ENCODE data around the gene DNAH8.

Gene DNAH8

DNA sequence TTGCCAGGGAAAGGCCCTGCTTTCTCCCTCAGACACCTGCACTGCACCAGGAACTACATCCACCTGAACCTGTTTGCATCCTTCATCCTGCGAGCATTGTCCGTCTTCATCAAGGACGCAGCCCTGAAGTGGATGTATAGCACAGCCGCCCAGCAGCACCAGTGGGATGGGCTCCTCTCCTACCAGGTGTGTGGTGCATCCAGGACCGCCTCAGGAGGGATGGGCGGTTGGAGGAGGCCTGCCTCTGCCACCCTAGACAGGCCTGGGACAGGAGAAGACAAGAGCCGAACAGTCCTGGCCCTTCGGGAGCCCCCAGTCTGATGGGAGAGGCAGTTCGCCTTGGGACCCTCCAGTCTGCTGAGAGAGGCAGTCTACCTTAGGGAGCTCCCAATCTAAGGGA is 357.7 kb downstream of the DNAH8 start:
- peaks cover 31% of the 10 kb centered on the region for H3K27me3 ChIP-seq (replicated peaks; ENCODE audit: control insufficient read depth, insufficient read depth, low read length)
- H3K4me1 ChIP-seq (ENCODE audit: control insufficient read depth, insufficient read depth, low read length): no peaks in the 10 kb centered on the region
- no peak for DNase-seq (ENCODE audit: low read depth)
- H3K9ac ChIP-seq (ENCODE audit: low read length): no peak overlapping the region
- no peaks in the 10 kb centered on the region for H3K36me3 ChIP-seq (ENCODE audit: control insufficient read depth, insufficient read depth, low read length, severe bottlenecking)
- no peak overlapping the region for H3K4me3 ChIP-seq (ENCODE audit: low read length)
- peaks cover 9% of the 10 kb centered on the region for H3K9me3 ChIP-seq (ENCODE audit: control insufficient read depth, low read length)

DNA sequence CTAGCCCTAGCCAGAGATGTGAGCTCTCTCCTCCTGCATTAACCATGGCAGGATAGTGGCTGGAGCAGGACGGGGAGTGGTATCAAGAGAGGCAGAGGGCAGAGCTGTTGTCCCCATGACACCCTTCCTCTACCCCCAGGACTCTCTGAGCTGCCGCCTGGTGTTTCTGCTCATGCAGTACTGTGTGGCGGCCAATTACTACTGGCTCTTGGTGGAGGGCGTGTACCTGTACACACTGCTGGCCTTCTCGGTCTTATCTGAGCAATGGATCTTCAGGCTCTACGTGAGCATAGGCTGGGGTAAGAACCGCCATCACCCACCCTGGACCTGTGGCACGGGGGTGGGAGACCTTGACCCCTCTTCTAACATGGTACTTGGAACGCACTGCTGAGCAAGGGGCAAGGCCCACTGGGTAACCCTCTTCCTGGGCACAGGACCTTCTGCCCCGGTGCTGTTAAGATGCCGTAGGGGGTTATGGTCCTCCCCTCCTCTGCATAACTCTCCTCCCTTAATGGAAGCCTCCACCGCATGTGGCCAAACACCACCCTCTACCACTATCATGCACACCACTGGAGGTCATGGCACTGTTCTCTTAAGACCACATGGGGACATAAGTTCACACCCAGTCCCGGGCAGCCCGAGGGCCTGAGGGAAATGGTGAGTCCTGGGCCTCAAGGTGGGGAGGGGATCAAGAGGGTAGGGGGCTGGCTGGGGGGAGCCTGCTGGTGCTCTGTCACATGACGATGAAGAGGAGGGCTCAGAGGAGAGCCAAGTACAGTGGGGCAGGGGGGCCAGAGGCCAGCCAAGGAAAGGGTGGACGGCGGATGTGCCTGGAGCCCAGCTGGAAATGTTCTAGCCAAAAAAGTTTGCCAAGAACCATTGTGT is 358.6 kb downstream of the DNAH8 start:
- peaks cover 9% of the 10 kb centered on the region for H3K9me3 ChIP-seq (ENCODE audit: control insufficient read depth, low read length)
- no peak overlapping the region for H3K9ac ChIP-seq (ENCODE audit: low read length)
- no peaks in the 10 kb centered on the region for H3K4me1 ChIP-seq (ENCODE audit: control insufficient read depth, insufficient read depth, low read length)
- DNase-seq (ENCODE audit: low read depth): no peak
- no peak overlapping the region for H3K4me3 ChIP-seq (ENCODE audit: low read length)
- H3K27me3 ChIP-seq (replicated peaks; ENCODE audit: control insufficient read depth, insufficient read depth, low read length): peaks cover 27% of the 10 kb centered on the region
- no peaks in the 10 kb centered on the region for H3K36me3 ChIP-seq (ENCODE audit: control insufficient read depth, insufficient read depth, low read length, severe bottlenecking)

DNA sequence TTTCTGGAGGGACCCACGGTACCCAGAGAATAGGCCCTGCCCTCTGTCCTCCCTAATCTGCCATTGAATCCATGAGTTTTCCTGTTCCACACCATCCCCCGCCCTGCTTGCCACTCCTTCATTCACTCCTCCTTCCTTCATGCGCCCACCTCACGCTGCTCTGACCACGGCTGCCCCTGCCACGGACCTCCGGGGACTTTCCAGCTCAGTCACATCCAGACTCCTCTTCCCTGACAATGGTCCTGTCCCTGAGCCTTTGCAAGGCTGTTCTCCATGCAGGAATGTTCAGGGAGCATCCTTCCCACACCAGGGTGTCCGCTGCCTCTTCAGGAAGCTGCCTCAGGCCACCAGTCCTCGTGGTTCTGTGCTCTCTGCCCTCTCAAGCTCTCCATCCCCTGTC is 359.4 kb downstream of the DNAH8 start:
- H3K36me3 ChIP-seq (ENCODE audit: control insufficient read depth, insufficient read depth, low read length, severe bottlenecking): no peaks in the 10 kb centered on the region
- no peak for DNase-seq (ENCODE audit: low read depth)
- H3K9ac ChIP-seq (ENCODE audit: low read length): no peak overlapping the region
- peaks cover 9% of the 10 kb centered on the region for H3K9me3 ChIP-seq (ENCODE audit: control insufficient read depth, low read length)
- H3K4me3 ChIP-seq (ENCODE audit: low read length): no peak overlapping the region
- peaks cover 33% of the 10 kb centered on the region for H3K27me3 ChIP-seq (replicated peaks; ENCODE audit: control insufficient read depth, insufficient read depth, low read length)
- no peaks in the 10 kb centered on the region for H3K4me1 ChIP-seq (ENCODE audit: control insufficient read depth, insufficient read depth, low read length)

DNA sequence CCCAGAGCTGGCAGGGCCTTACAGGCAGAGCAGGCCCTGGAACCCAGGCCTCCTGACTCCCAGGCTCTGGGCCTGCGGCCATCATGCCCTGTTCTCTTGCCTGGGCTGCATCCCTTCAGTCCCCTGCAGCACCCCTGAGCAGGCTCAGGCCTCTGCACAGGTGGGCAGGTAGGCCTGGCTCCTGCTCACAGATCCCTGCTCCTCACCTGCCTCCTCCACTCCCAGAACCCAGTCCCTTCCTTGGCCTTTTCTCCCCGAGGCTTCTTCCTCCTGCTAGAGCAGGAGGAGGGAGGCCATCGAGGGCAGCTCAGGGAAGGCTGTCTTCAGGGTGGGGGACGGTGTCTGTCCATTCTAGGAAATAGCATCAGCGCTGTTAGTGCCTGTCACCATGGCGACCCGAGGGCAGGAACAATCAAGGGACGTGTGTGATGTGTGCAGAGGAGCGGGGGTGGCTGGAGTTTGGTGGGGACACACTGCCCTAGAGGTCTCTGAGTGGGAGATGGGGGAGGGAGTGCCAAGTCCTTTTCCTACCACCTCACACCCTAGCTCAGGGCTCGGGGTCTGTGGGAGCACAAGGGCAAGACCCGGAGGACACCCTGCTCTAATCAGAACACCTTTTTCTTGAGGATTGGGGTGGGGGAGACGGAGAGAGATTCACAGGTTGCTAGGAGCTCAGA is 360.0 kb downstream of the DNAH8 start:
- H3K4me1 ChIP-seq (ENCODE audit: control insufficient read depth, insufficient read depth, low read length): no peaks in the 10 kb centered on the region
- peaks cover 4% of the 10 kb centered on the region for H3K9me3 ChIP-seq (ENCODE audit: control insufficient read depth, low read length)
- H3K9ac ChIP-seq (ENCODE audit: low read length): no peak overlapping the region
- H3K36me3 ChIP-seq (ENCODE audit: control insufficient read depth, insufficient read depth, low read length, severe bottlenecking): no peaks in the 10 kb centered on the region
- peaks cover 28% of the 10 kb centered on the region for H3K27me3 ChIP-seq (replicated peaks; ENCODE audit: control insufficient read depth, insufficient read depth, low read length)
- H3K4me3 ChIP-seq (ENCODE audit: low read length): no peak overlapping the region
- DNase-seq (ENCODE audit: low read depth): no peak

DNA sequence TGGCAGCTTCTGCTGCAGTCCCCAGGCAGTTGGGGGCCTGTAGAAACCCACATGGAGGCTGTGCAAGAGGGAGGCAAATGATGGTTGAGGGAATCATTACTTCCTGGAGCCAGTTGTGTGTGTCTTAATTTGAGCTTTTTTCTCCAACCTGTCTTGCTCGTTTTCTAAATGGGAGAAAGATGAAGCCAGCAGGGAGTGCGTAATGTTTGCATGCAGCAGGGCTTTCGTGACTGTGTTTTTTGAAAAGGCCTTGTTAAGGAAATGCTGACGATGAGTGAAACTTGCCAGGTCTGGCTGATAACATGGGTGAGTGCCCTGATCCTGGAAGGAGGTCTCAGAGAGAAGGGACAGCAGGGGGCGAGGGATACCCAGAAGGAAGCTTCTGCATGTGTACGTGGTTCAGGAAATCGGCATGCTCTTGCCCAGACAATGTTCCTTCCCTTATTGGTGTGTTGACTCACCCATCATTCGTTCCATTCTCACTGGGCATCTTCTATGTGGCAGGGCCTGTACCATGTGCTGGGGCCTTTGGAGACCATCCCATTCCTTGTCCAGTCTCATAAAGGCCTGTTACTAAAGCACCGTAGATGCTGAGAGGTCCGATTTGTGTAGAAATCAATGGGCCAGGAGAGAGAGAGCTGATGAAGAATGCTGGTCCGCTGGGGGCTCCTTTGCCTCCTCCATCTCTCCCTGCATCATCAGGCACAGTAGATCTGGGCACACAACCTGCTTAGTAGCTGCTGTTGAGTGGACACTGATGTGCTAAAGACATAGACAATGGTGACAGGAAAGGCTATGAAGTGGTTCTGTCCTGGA is 360.9 kb downstream of the DNAH8 start:
- Histone ChIP-seq H3K36me3 (ENCODE audit: control insufficient read depth, insufficient read depth, low read length, severe bottlenecking) (no peaks in the 10 kb centered on the region), H3K4me3 (ENCODE audit: low read length) (no peak overlapping the region), H3K9me3 (ENCODE audit: control insufficient read depth, low read length) (no peaks in the 10 kb centered on the region), H3K9ac (ENCODE audit: low read length) (no peak overlapping the region), H3K4me1 (ENCODE audit: control insufficient read depth, insufficient read depth, low read length) (no peaks in the 10 kb centered on the region), H3K27me3 (replicated peaks; ENCODE audit: control insufficient read depth, insufficient read depth, low read length) (peaks cover 36% of the 10 kb centered on the region)
- no peak for DNase-seq (ENCODE audit: low read depth)

DNA sequence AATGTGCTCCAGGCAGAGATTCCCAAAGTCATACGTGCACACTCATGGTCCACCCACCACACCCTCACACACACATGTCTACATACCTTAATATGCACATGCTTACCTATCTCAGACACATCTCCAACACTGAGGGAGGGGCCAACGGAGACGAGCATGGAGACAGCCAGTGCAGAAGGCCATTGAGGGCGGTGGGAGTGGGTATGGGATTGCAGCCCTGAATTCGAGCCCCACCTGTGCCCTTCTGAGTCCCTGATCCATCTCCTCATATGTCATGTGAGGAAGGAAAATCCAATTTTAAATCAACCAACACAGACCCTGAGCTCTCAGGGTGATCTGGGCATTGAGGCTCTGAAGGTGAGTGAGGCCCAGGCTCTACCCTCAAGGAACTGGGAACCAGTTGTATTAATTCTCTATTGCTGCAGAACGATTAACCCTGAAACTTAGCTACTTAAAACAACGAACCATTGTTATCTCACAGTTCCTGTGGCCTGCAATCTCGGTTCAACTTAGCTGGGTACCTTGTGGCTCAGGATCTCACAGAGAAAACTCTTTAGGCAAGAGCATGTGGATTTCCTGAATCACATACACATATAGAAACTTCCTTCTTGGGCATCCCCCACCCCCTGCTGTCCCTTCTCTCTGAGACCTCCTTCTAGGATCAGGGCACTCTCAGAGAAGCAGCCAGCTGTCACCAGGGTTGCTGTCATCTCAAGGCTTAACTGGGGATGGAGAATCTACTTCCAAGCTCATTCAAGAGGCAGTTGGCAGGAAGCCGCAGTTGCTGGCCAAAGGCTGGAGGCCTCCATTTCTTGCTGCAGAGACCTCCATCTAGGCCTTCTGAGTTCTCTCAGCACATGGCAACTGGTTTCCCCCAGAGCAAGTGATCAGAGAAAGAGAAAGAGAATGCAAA is 361.8 kb downstream of the DNAH8 start:
- Histone ChIP-seq H3K9me3 (ENCODE audit: control insufficient read depth, low read length) (no peaks in the 10 kb centered on the region), H3K4me1 (ENCODE audit: control insufficient read depth, insufficient read depth, low read length) (no peaks in the 10 kb centered on the region), H3K4me3 (ENCODE audit: low read length) (no peak overlapping the region), H3K27me3 (replicated peaks; ENCODE audit: control insufficient read depth, insufficient read depth, low read length) (peaks cover 36% of the 10 kb centered on the region), H3K9ac (ENCODE audit: low read length) (no peak overlapping the region), H3K36me3 (ENCODE audit: control insufficient read depth, insufficient read depth, low read length, severe bottlenecking) (no peaks in the 10 kb centered on the region)
- DNase-seq (ENCODE audit: low read depth): no peak

DNA sequence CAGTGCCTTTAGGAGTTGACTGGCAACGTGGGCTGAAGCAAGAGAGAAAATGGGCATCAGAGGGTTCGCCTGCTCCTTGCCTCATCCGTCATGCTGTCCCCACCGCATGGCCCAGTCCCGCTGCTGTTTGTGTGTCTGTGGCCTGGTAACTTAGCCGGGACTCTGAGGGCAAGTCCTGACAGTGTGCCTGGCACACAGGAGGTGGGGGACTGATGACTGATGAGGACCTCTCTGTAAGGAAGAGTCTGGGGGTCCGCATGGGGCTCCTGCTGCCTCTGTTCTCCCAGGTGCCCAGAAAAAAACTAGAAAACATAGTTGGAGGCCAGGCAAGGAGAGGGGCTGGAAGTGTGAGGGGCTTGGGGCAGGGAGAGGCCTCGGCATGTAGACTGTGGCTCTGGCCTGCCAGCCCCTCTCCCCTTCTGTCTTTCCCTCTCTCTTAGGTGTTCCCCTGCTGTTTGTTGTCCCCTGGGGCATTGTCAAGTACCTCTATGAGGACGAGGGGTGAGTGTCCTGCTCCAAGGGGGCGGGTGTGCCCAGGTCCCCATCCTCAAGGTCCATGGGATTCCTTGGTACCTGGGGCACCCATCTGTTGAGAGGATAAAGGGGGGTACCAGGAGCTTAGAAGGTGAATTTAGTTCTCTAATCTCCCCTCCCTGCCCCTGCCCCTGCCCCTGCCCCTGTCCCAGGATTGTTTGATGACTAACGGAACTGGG is 362.9 kb downstream of the DNAH8 start:
- no peak overlapping the region for H3K4me3 ChIP-seq (ENCODE audit: low read length)
- no peaks in the 10 kb centered on the region for H3K9me3 ChIP-seq (ENCODE audit: control insufficient read depth, low read length)
- no peaks in the 10 kb centered on the region for H3K4me1 ChIP-seq (ENCODE audit: control insufficient read depth, insufficient read depth, low read length)
- peaks cover 33% of the 10 kb centered on the region for H3K27me3 ChIP-seq (replicated peaks; ENCODE audit: control insufficient read depth, insufficient read depth, low read length)
- H3K9ac ChIP-seq (ENCODE audit: low read length): no peak overlapping the region
- no peak for DNase-seq (ENCODE audit: low read depth)
- no peaks in the 10 kb centered on the region for H3K36me3 ChIP-seq (ENCODE audit: control insufficient read depth, insufficient read depth, low read length, severe bottlenecking)

DNA sequence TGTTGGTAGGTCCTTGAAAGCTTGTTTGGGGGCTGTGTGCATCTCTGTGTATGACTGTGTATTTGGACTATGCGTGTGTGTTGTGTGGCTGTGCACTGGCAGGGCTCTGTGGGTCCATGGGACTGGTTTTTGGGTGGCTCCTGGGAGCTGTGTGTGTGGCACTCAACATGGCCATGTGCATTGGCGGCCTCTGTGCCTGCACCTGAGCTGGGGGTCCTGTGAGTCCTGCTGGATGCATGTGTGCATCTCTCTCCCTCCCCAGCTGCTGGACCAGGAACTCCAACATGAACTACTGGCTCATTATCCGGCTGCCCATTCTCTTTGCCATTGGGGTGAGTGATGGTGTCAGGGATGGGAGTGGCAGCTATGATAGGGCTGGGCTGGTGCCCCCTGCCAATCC is 363.6 kb downstream of the DNAH8 start:
- Histone ChIP-seq H3K27me3 (replicated peaks; ENCODE audit: control insufficient read depth, insufficient read depth, low read length) (peaks cover 40% of the 10 kb centered on the region), H3K4me1 (ENCODE audit: control insufficient read depth, insufficient read depth, low read length) (no peaks in the 10 kb centered on the region), H3K9ac (ENCODE audit: low read length) (no peak overlapping the region), H3K9me3 (ENCODE audit: control insufficient read depth, low read length) (no peaks in the 10 kb centered on the region), H3K4me3 (ENCODE audit: low read length) (no peak overlapping the region), H3K36me3 (ENCODE audit: control insufficient read depth, insufficient read depth, low read length, severe bottlenecking) (no peaks in the 10 kb centered on the region)
- DNase-seq (ENCODE audit: low read depth): no peak

DNA sequence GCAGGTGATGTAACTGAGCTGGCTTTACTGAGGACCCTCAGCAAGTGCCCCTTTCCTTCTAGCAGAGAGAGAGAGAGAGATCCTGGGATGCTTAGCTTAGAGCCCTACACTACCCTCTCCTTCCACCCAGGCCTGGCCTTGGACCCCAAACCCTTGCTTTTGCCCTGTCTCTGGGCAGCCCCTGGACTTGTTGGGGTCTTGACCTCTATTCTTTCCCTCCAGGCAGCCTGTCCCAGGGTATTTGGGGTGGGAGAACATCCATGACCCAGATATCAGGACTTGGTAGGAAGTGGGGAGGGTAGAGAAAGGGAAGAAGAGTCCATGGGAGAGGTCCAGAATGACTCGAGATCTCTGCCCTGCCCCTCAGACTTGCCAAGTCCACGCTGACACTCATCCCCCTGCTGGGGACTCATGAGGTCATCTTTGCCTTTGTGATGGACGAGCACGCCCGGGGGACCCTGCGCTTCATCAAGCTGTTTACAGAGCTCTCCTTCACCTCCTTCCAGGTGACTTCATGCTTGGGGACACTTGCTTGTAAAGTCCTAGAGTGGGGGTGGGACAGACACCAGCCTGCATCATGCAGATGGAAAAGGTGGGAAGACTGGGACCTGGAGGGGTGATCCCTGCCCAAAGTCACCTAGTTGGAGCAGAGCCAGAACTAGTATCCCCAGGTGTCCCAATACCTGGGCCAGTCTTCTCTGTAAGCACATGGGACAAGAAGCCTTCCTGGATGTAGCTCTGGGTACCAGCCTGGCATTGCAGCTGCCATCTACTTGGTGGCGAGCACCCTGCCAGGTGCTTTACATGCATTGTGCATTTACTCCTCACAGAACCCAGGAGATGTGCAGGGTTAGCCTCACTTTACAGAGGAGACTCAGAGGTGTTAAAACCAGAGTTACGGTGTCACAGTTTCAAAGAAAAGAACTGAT is 364.4 kb downstream of the DNAH8 start:
- H3K4me3 ChIP-seq (ENCODE audit: low read length): no peak overlapping the region
- H3K36me3 ChIP-seq (ENCODE audit: control insufficient read depth, insufficient read depth, low read length, severe bottlenecking): no peaks in the 10 kb centered on the region
- H3K9me3 ChIP-seq (ENCODE audit: control insufficient read depth, low read length): no peaks in the 10 kb centered on the region
- DNase-seq (ENCODE audit: low read depth): no peak
- H3K9ac ChIP-seq (ENCODE audit: low read length): no peak overlapping the region
- peaks cover 47% of the 10 kb centered on the region for H3K27me3 ChIP-seq (replicated peaks; ENCODE audit: control insufficient read depth, insufficient read depth, low read length)
- no peaks in the 10 kb centered on the region for H3K4me1 ChIP-seq (ENCODE audit: control insufficient read depth, insufficient read depth, low read length)
